GM21381 (cell line): Measurements from ENCODE around the gene FFAR4.
"Not testable (repeated sequence)": the region's sequence is repeated elsewhere in the genome, so short reads cannot be mapped to it uniquely, and the experiment has no call there.

Source experiments
- ATAC-seq: cut with Tn5 transposase; IDR thresholded peaks from one replicate; pipeline ENCODE4 v1.9.1; 2021; ENCODE audit warnings: mild to moderate bottlenecking, moderate library complexity; ENCODE audit not compliant: unreplicated experiment

FFAR4 gene

GRCh38 chr10:93566435-93567276 lies at the start of gene FFAR4:
Gene FFAR4 (plus strand): TSS chr10:93566665. CDS start chr10:93566721, 56 bp downstream.
- ATAC-seq = no peak

- ATAC-seq = no peak
Observed at GRCh38 chr10:93518531-93518930, 47.9 kb upstream of the FFAR4 start.

- ATAC-seq = no peak
Observed at GRCh38 chr10:93535293-93535692, 31.2 kb upstream of the FFAR4 start.

GRCh38 chr10:93540871-93541270 lies 25.6 kb upstream of the FFAR4 start:
- not testable (repeated sequence) for ATAC-seq

- ATAC-seq = no peak
Observed at GRCh38 chr10:93541402-93542357, 24.8 kb upstream of the FFAR4 start.

- ATAC-seq = no peak
Observed at GRCh38 chr10:93542358-93542791, 24.1 kb upstream of the FFAR4 start.

- ATAC-seq = not testable (repeated sequence)
Observed at GRCh38 chr10:93546995-93547394, 19.5 kb upstream of the FFAR4 start.

- no peak for ATAC-seq
Observed at GRCh38 chr10:93547522-93547921, 18.9 kb upstream of the FFAR4 start.

GRCh38 chr10:93548376-93549071 lies 17.9 kb upstream of the FFAR4 start:
- no peak for ATAC-seq

GRCh38 chr10:93550606-93551005 lies 15.9 kb upstream of the FFAR4 start:
- ATAC-seq = no peak

- ATAC-seq = no peak
Observed at GRCh38 chr10:93552780-93553179, 13.7 kb upstream of the FFAR4 start.

- no peak for ATAC-seq
Observed at GRCh38 chr10:93553482-93554315, 12.8 kb upstream of the FFAR4 start.

- ATAC-seq = no peak
Observed at GRCh38 chr10:93554316-93554663, 12.2 kb upstream of the FFAR4 start.

- ATAC-seq = no peak
Observed at GRCh38 chr10:93554760-93555432, 11.6 kb upstream of the FFAR4 start.

- no peak for ATAC-seq
Observed at GRCh38 chr10:93559490-93559889, 7.0 kb upstream of the FFAR4 start.

- ATAC-seq = no peak
Observed at GRCh38 chr10:93560541-93560940, 5.9 kb upstream of the FFAR4 start.

GRCh38 chr10:93565446-93565845 lies 1.0 kb upstream of the FFAR4 start:
- ATAC-seq = no peak

- ATAC-seq = no peak
Observed at GRCh38 chr10:93567277-93568104, 1.0 kb downstream of the FFAR4 start.

- no peak for ATAC-seq
Observed at GRCh38 chr10:93568105-93568390, 1.6 kb downstream of the FFAR4 start.
